ENCODE data around the gene LRRC8D. TPM values are rescaled to one million over a fixed set of nuclear protein-coding genes. Genes with fewer than 3 reads are reported as not detected.

LRRC8D gene
- total RNA-seq, 1 donor from 2014 or later = 4.4 TPM

GRCh38 chr1:89844241-89844807 lies 23.5 kb downstream of the LRRC8D start:
- Histone ChIP-seq H3K36me3 (no peaks in the 10 kb centered on the region), H3K9me3 (no peaks in the 10 kb centered on the region), H3K27ac (peak overlapping the region; percentile 70), H3K4me1 (peaks cover 20% of the 10 kb centered on the region), H3K4me3 (peak overlapping the region; percentile 60 to 87), H3K27me3 (no peaks in the 10 kb centered on the region)
- DNase-seq (ENCODE audit: extremely low spot score in 2 of 2) = no peak
- intact Hi-C loops (cut with DNase I) = no loop called here
- TF ChIP-seq POLR2AphosphoS5 (IDR thresholded peaks at IDR 0.05; ENCODE audit: insufficient read depth in 1 of 2, low read depth in 1 of 2) (no peak), CTCF (IDR thresholded peaks at IDR 0.05) (no peak), POLR2A (IDR thresholded peaks at IDR 0.05) (no peak)

- intact Hi-C loops (cut with DNase I) = no loop called here
- Histone ChIP-seq H3K27ac (no peak overlapping the region), H3K9me3 (no peaks in the 10 kb centered on the region), H3K4me1 (peaks cover 20% of the 10 kb centered on the region), H3K4me3 (no peak overlapping the region), H3K27me3 (no peaks in the 10 kb centered on the region), H3K36me3 (no peaks in the 10 kb centered on the region)
- TF ChIP-seq POLR2A (IDR thresholded peaks at IDR 0.05) (no peak), POLR2AphosphoS5 (IDR thresholded peaks at IDR 0.05; ENCODE audit: insufficient read depth in 1 of 2, low read depth in 1 of 2) (no peak), CTCF (IDR thresholded peaks at IDR 0.05) (no peak)
- no peak for DNase-seq (ENCODE audit: extremely low spot score in 2 of 2)
Observed at GRCh38 chr1:89844860-89845259, 24.0 kb downstream of the LRRC8D start.

GRCh38 chr1:89847191-89847729 lies 26.4 kb downstream of the LRRC8D start:
- Histone ChIP-seq H3K27ac (no peak overlapping the region), H3K9me3 (no peaks in the 10 kb centered on the region), H3K27me3 (no peaks in the 10 kb centered on the region), H3K4me1 (peaks cover 19% of the 10 kb centered on the region), H3K4me3 (no peak overlapping the region), H3K36me3 (no peaks in the 10 kb centered on the region)
- DNase-seq (ENCODE audit: extremely low spot score in 2 of 2) = no peak
- intact Hi-C loops (cut with DNase I) = no loop called here
- TF ChIP-seq POLR2A (IDR thresholded peaks at IDR 0.05) (no peak), CTCF (IDR thresholded peaks at IDR 0.05) (no peak), POLR2AphosphoS5 (IDR thresholded peaks at IDR 0.05; ENCODE audit: insufficient read depth in 1 of 2, low read depth in 1 of 2) (no peak)

GRCh38 chr1:89850844-89851415 lies 30.1 kb downstream of the LRRC8D start:
- Histone ChIP-seq H3K27ac (no peak overlapping the region), H3K9me3 (no peaks in the 10 kb centered on the region), H3K4me1 (no peaks in the 10 kb centered on the region), H3K4me3 (no peak overlapping the region), H3K36me3 (no peaks in the 10 kb centered on the region), H3K27me3 (no peaks in the 10 kb centered on the region)
- no peak for DNase-seq (ENCODE audit: extremely low spot score in 2 of 2)
- TF ChIP-seq POLR2A (IDR thresholded peaks at IDR 0.05) (no peak), POLR2AphosphoS5 (IDR thresholded peaks at IDR 0.05; ENCODE audit: insufficient read depth in 1 of 2, low read depth in 1 of 2) (no peak), CTCF (IDR thresholded peaks at IDR 0.05) (no peak)
- intact Hi-C loops (cut with DNase I) = no loop called here

GRCh38 chr1:89854140-89854539 lies 33.3 kb downstream of the LRRC8D start:
- H3K9me3 ChIP-seq = no peaks in the 10 kb centered on the region
- intact Hi-C loops (cut with DNase I) = no loop called here
- no peaks in the 10 kb centered on the region for H3K36me3 ChIP-seq
- no peak overlapping the region for H3K4me3 ChIP-seq
- no peak for TF ChIP-seq POLR2A (IDR thresholded peaks at IDR 0.05)
- TF ChIP-seq CTCF (IDR thresholded peaks at IDR 0.05) = no peak
- TF ChIP-seq POLR2AphosphoS5 (IDR thresholded peaks at IDR 0.05; ENCODE audit: insufficient read depth in 1 of 2, low read depth in 1 of 2) = no peak
- no peak for DNase-seq (ENCODE audit: extremely low spot score in 2 of 2)
- no peaks in the 10 kb centered on the region for H3K4me1 ChIP-seq
- no peaks in the 10 kb centered on the region for H3K27me3 ChIP-seq
- no peak overlapping the region for H3K27ac ChIP-seq
